AG04450 (cell line): ENCODE data around the gene DENND4B. TPM values are rescaled to one million over a fixed set of nuclear protein-coding genes. Genes with fewer than 3 reads are reported as not detected.
A peak's percentile ranks its signal among the peaks of the same experiment; 100 is the strongest.

Source experiments
- CTCF ChIA-PET: fragments of 300-600, 350-600 bp; formaldehyde crosslinking; extraction: SDS; loops from one replicate; lab custom pipeline; 2022; ENCODE audit warnings: antibody characterized with exemption, inconsistent platforms; lab: Charles Lee
- POLR2A ChIA-PET: fragments of 350-600 bp; formaldehyde crosslinking; extraction: SDS; loops from one replicate; lab custom pipeline; 2021; ENCODE audit warnings: antibody characterized with exemption, inconsistent platforms; lab: Yijun Ruan, JAX
- DNase-seq: peaks from one replicate; pipeline ENCODE4 v3.0.0-alpha.2; 2011; ENCODE audit warnings: low read depth, low spot score
- H3K27ac ChIP-seq: one replicate; pipeline ENCODE4 v1.5.1; 2012; ENCODE audit warnings: low read depth, low read length, control low read depth
- H3K27me3 ChIP-seq: one replicate; pipeline ENCODE4 v1.6.0; 2012; ENCODE audit warnings: low read length; ENCODE audit not compliant: control insufficient read depth, insufficient read depth
- H3K4me3 ChIP-seq: 2 replicates; pipeline ENCODE4 v1.5.1; 2011; ENCODE audit warnings: mild to moderate bottlenecking, low read depth, low read length, control low read depth
- H3K9me3 ChIP-seq: 2 replicates; pipeline ENCODE4 v1.5.1; 2012; ENCODE audit warnings: low read length; ENCODE audit not compliant: control insufficient read depth, insufficient read depth
- polyA plus RNA-seq: library from polyadenylated mRNA; depleted of rRNA; stranded (reverse); fragments of >200 nt; gene quantifications from 2 replicates; pipeline ENCODE4 v1.2.3, GENCODE V29; 2011
- TF ChIP-seq, protein P1 (sequence below): IDR thresholded peaks from 2 replicates; pipeline ENCODE4 v1.5.1; 2011; ENCODE audit warnings: low read depth, low read length, control low read depth, inconsistent platforms

Gene DENND4B
- polyA plus RNA-seq, 1 experiment = 10.3 TPM

DNA sequence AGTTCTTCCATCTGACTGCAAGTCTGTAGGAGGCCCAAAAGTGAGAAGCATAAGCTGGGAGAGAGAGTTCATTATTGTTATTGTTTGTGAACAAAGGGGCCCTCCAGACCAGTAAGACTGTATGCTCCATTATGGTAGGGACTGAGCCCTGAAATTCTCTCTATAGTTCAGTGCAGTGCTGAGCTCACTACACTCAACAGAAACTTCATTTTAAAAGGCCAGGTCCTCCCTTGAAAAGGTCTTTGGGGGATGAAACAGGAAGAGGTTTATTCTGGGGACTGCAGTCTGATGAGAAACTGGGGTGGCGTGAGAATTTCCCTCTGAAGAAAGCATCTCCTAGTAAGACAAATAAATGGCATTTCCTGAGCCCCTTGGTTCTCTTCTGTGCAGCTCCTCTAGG is 18.3 kb downstream of the DENND4B start:
- Histone ChIP-seq H3K4me3 (no peak overlapping the region), H3K27me3 (no peaks in the 10 kb centered on the region), H3K27ac (no peak overlapping the region), H3K9me3 (no peaks in the 10 kb centered on the region)
- TF ChIP-seq, protein P1, sequence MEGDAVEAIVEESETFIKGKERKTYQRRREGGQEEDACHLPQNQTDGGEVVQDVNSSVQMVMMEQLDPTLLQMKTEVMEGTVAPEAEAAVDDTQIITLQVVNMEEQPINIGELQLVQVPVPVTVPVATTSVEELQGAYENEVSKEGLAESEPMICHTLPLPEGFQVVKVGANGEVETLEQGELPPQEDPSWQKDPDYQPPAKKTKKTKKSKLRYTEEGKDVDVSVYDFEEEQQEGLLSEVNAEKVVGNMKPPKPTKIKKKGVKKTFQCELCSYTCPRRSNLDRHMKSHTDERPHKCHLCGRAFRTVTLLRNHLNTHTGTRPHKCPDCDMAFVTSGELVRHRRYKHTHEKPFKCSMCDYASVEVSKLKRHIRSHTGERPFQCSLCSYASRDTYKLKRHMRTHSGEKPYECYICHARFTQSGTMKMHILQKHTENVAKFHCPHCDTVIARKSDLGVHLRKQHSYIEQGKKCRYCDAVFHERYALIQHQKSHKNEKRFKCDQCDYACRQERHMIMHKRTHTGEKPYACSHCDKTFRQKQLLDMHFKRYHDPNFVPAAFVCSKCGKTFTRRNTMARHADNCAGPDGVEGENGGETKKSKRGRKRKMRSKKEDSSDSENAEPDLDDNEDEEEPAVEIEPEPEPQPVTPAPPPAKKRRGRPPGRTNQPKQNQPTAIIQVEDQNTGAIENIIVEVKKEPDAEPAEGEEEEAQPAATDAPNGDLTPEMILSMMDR = no peak
- ChIA-PET CTCF (interaction anchor here (1.0 to 1.6 kb wide), 2 partner anchors 18 to 59 kb away, joined by 3 to 6 read pairs; partner anchors contain the start of gene DENND4B), POLR2A (interaction anchor here (0.9 to 1.3 kb wide), 2 partner anchors 16 to 18 kb away, joined by 3 to 5 read pairs; no protein-coding TSS in a partner anchor)
- DNase-seq = no peak

DNA sequence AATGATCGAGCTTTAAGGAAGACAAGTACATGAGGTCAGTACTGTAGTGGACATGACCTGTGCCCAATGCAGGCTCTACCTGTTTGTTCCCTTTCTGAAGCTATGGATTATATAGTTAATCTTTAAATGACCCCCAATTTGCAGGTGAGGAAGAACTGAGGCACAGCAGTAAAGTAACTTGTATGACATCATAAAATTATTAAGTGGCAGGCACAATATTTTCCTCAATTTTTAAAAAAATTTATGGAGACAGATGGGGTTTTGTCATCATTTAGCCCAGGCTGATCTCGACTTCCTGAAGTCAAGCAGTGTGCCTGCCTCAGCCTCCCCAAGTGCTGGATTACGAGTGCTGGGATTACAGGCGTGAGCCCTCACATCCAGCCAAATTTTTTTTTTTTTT is 20.1 kb downstream of the DENND4B start:
- no peak overlapping the region for H3K27ac ChIP-seq
- TF ChIP-seq, protein P1 = no peak
- H3K27me3 ChIP-seq = no peaks in the 10 kb centered on the region
- no peak overlapping the region for H3K4me3 ChIP-seq
- ChIA-PET CTCF (interaction anchor here (1.9 kb wide), 1 partner anchor 20 kb away, joined by 10 read pairs; the partner anchor contains the start of gene DENND4B), POLR2A (no interaction called here)
- no peaks in the 10 kb centered on the region for H3K9me3 ChIP-seq
- DNase-seq = no peak

DNA sequence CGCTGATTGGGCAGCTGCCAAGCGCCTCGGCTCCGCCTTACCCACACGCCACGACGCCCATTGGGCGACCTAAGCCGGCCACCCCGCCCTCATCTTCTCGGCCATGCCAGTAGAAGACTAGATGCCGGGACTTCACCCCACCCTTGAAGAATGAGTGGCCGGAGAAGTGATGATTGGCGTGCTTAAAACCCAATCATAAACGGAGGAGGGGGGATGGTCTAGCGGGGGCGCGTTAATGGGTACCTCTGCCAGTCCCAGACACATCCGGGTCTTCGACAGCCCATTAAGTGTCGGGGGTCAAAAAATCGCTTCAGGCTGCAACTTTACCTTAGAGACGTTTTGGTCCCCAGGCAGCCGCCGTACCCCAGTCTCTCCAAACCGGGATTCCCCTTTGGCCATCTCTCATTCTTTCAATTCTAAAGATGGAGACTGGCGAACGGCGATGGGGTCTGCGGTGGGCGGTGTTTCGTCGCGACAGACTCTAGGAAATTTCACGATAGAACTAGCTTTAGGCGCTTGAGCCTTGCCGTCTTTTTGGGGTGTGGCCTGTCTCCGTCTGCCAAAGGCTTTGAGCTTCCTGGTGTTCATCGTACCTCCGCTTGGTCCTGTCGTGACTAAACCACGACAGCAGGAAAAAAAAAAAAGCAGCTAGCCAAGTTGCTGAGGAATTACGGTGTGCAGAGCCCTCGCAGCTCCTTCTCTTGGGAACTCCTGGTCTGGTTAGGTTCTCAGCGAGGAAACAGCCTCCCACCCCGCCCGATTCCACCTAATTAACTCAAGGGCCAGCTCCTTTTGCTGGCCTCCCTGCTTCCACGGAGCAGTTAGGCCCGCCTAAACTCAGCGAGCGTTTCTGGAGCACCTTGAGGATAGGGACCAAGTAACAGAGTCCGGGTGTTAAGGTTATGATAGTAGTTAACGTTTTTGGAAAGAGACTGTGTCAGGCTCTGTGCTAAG is 23.3 kb downstream of the DENND4B start, which contains the start of gene GATAD2B:
GATAD2B (minus strand) TSS at position 1 of the 954 bp plus-strand sequence. CDS start 94,625 bp downstream, outside the sequence.
- peak; percentile 100 for DNase-seq
- TF ChIP-seq, protein P1 = no peak
- POLR2A ChIA-PET = interaction anchor here (0.6 to 1.4 kb wide), 9 partner anchors 17 to 341 kb away, joined by 3 to 4 read pairs (median 3); partner anchors contain the start of genes DENND4B and JTB
- Histone ChIP-seq H3K4me3 (peak within 1 kb of the TSS; percentile 91), H3K9me3 (no peaks in the 10 kb centered on the region), H3K27me3 (no peaks in the 10 kb centered on the region), H3K27ac (peak within 1 kb of the TSS; percentile 68)
- CTCF ChIA-PET = interaction anchor here (0.6 kb wide), 1 partner anchor 192 kb away, joined by 3 read pairs; no protein-coding TSS in a partner anchor

DNA sequence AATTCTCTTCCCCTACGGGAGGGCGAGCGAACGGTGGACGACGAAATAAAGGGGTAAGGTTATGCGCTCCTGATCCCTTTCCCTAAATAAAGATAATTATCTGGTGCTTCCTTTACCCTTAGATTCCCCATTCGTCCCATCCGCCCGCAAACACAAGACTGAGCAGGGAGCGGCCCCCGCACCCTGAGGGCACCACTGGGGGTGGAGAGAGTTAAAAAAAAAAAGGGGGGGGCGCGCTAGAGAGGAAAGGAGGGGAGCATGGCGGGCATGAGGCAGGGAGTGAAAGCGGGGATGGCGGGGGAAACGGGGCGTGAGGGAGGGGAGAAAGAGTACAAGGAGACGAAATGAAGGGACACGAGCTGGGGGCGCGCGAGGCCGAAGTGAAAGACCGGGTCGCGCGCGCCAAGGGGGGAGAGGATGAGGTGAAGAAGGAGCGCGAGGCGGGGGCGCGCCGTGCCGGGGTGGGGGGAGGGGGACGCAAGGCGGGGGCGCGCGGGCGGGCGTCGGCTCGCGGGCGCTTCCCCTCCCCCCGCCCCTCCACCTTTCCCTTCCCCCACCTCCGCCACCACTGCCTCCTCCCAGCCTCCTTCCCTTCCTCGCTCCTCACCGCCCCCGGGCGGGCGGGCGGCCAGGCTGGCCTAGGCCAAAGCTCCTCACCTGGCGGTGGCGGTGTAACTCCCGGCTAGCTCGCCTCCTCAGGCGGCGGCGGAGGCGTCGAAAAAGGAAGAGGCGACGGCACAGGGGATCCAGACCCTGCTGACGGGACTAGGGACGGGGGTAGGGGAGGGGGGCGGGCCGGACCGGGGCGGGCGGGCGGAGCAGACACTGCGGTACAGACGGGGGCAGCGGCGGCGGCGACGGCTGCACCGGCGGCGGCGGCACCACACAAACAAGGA is 24.2 kb downstream of the DENND4B start:
- ChIA-PET POLR2A (interaction anchor here (0.6 to 1.4 kb wide), 3 partner anchors 24 to 133 kb away, joined by 3 to 4 read pairs (median 4); partner anchors contain the start of genes DENND4B and RPS27), CTCF (interaction anchor here (0.7 to 1.6 kb wide), 4 partner anchors 11 to 295 kb away, joined by 3 to 7 read pairs (median 4); partner anchors contain the start of genes RAB13 and S100A13)
- DNase-seq = no peak
- H3K27me3 ChIP-seq = no peaks in the 10 kb centered on the region
- no peaks in the 10 kb centered on the region for H3K9me3 ChIP-seq
- H3K27ac ChIP-seq = peak overlapping the region; percentile 39
- TF ChIP-seq, protein P1 = 0 out of 2 replicates have a peak, but pooled peaks have one; percentile 17
- peak overlapping the region; percentile 91 for H3K4me3 ChIP-seq
